Keratinocyte (primary cell): ENCODE data around the gene SULT1A1. TPM values are rescaled to one million over a fixed set of nuclear protein-coding genes. Genes with fewer than 3 reads are reported as not detected.
"Not testable (repeated sequence)": the region's sequence is repeated elsewhere in the genome, so short reads cannot be mapped to it uniquely, and the experiment has no call there.

Experiments
- DNase-seq: peaks from one replicate; pipeline ENCODE4 v3.0.0-alpha.2; 2011; ENCODE audit warnings: low read depth, missing footprints, low spot score
- FAIRE-seq: peaks from 2 replicates; lab custom pipeline; 2011; peaks lifted over from hg19 to GRCh38; lab: Jason Lieb, UNC
- H2AFZ ChIP-seq: 2 replicates; pipeline ENCODE4 v1.6.0; 2012; ENCODE audit warnings: low read length, control low read depth, inconsistent platforms; ENCODE audit not compliant: control insufficient read depth
- H3K27ac ChIP-seq: 2 replicates; pipeline ENCODE4 v1.5.1; 2011; ENCODE audit warnings: low read length; ENCODE audit not compliant: control insufficient read depth, insufficient read depth
- H3K27me3 ChIP-seq: 3 replicates; pipeline ENCODE4 v1.6.0; 2011; ENCODE audit warnings: low read length; ENCODE audit not compliant: control insufficient read depth, insufficient read depth; ENCODE audit errors: extremely low read depth
- H3K36me3 ChIP-seq, 2 experiments: 2 replicates in 1 of 2; 3 replicates in 1 of 2; pipeline ENCODE4 v1.5.1; 2011; ENCODE audit warnings: low read length in 2 of 2, mild to moderate bottlenecking in 1 of 2; ENCODE audit not compliant: control insufficient read depth in 2 of 2, insufficient read depth in 2 of 2; ENCODE audit errors: extremely low read depth in 1 of 2
- H3K4me1 ChIP-seq: 3 replicates; pipeline ENCODE4 v1.5.1; 2011; ENCODE audit warnings: low read length; ENCODE audit not compliant: control insufficient read depth, insufficient read depth; ENCODE audit errors: extremely low read depth
- H3K4me2 ChIP-seq: 3 replicates; pipeline ENCODE4 v1.6.0; 2011; ENCODE audit warnings: low read depth, low read length; ENCODE audit not compliant: control insufficient read depth, insufficient read depth; ENCODE audit errors: extremely low read depth
- H3K4me3 ChIP-seq, 3 experiments: fragments of 200-600 bp in 1 of 3; sonication (generic) in 1 of 3; 2 replicates in 2 of 3; 3 replicates in 1 of 3; pipeline ENCODE4 v1.5.1; 2011 to 2016; ENCODE audit warnings: low read length in 3 of 3, mild to moderate bottlenecking in 3 of 3, control low read depth in 2 of 3, inconsistent platforms in 1 of 3, low read depth in 1 of 3, mixed read lengths in 1 of 3, mixed run types in 1 of 3, moderate library complexity in 1 of 3; ENCODE audit not compliant: control insufficient read depth in 2 of 3, insufficient read depth in 2 of 3; ENCODE audit errors: extremely low read depth in 1 of 3
- H3K79me2 ChIP-seq: 2 replicates; pipeline ENCODE4 v1.6.0; 2012; ENCODE audit warnings: low read length; ENCODE audit not compliant: control insufficient read depth, insufficient read depth
- H3K9ac ChIP-seq: 3 replicates; pipeline ENCODE4 v1.6.0; 2011; ENCODE audit warnings: low read length; ENCODE audit not compliant: control insufficient read depth, insufficient read depth; ENCODE audit errors: extremely low read depth
- H3K9me1 ChIP-seq: 3 replicates; pipeline ENCODE4 v1.6.0; 2011; ENCODE audit warnings: low read length; ENCODE audit not compliant: control insufficient read depth, insufficient read depth; ENCODE audit errors: extremely low read depth
- H3K9me3 ChIP-seq: 2 replicates; pipeline ENCODE4 v1.5.1; 2012; ENCODE audit warnings: low read depth, low read length; ENCODE audit not compliant: control insufficient read depth
- H4K20me1 ChIP-seq: 3 replicates; pipeline ENCODE4 v1.6.0; 2011; ENCODE audit warnings: low read length; ENCODE audit not compliant: control insufficient read depth, insufficient read depth; ENCODE audit errors: extremely low read depth
- EZH2 ChIP-seq: IDR thresholded peaks from one replicate; pipeline ENCODE4 v1.6.1; 2012; ENCODE audit warnings: inconsistent platforms, mild to moderate bottlenecking, low read length, moderate library complexity
- dilution Hi-C: fragments of 300-500 bp; cut with MboI; formaldehyde crosslinking; loops from one replicate; pipeline ENCODE4 v1.7.0; 2020; ENCODE audit warnings: low sequenced_read_pairs; ENCODE audit not compliant: extremely low pct_ligation_motif_present
- polyA plus RNA-seq, 5 experiments: library from polyadenylated mRNA; depleted of rRNA in 3 of 5; stranded (reverse) in 3 of 5; stranded (forward) in 1 of 5; unstranded in 1 of 5; fragments of >200 nt; gene quantifications; 1 replicate in 1 of 5; 2 replicates in 3 of 5; 3 replicates in 1 of 5; pipeline versions ENCODE4 v1.2.1 to v1.2.3, GENCODE V29; 2011 to 2012; ENCODE audit warnings: missing spikeins in 2 of 5, low read depth in 1 of 5, low replicate concordance in 1 of 5
- TF ChIP-seq, protein P1 (sequence below), 3 experiments: IDR thresholded peaks in 1 of 3; conservative IDR thresholded peaks in 1 of 3; optimal IDR thresholded peaks in 1 of 3; 2 replicates in 2 of 3; 3 replicates in 1 of 3; pipeline versions ENCODE3 to v1.5.1; 2011; ENCODE audit warnings: low read length in 3 of 3, mild to moderate bottlenecking in 3 of 3, moderate library complexity in 2 of 3, control low read depth in 1 of 3, inconsistent platforms in 1 of 3; ENCODE audit not compliant: insufficient read depth in 2 of 3; ENCODE audit errors: extremely low read depth in 1 of 3

The SULT1A1 gene
- polyA plus RNA-seq, 1 donor (not counting 4 experiments of a cell fraction or from before 2014, with no cell fraction given), result 1.6 TPM

DNA sequence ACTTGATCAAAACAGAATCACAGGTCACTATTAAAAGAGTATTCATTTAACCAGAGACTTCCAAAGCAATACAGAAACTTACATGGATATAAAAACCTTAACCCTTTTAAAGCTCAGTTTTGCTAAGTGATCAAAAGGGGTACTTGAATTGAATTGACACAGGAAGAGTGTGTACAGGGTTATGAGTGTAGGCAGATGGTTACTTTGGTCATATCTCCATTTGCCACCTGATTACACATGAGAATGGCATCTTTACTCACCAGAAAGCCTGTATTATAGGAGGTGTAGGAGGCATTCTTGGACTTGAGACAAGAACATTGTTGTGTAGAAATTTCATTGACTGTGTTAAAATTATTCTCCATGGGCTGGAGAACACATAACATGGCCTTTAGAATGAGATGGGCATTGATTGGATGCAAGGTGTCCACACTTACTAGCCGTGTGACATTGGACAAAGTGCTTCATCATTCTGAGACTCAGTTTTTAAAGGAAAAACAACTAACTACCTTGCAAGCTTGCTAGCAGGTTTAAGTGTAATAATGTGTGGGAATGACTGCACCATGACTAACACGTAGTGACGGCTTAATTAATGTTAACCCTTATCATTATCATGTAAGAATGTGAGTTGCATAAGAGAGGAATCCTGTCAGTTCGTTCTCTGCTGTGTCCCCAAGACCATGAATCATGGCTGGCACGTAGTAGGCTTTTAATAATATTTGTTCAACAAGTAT is 26.4 kb upstream of the SULT1A1 start:
- Histone ChIP-seq H3K4me1 (peaks cover 11% of the 10 kb centered on the region), H3K4me2 (peak overlapping the region; percentile 54), H2AFZ (peak overlapping the region; percentile 30), H3K27ac (peak overlapping the region; percentile 69)
- H3K79me2 ChIP-seq, H3K4me3 ChIP-seq, H3K9me3 ChIP-seq, H3K9me1 ChIP-seq, H3K9ac ChIP-seq, H4K20me1 ChIP-seq, dilution Hi-C loops, FAIRE-seq, H3K36me3 ChIP-seq, H3K27me3 ChIP-seq: not testable (repeated sequence)
- DNase-seq, result peak; percentile 69

- H3K36me3 ChIP-seq, H4K20me1 ChIP-seq, H2AFZ ChIP-seq, DNase-seq, FAIRE-seq, H3K4me2 ChIP-seq, H3K4me3 ChIP-seq, H3K4me1 ChIP-seq, H3K79me2 ChIP-seq, H3K27me3 ChIP-seq, H3K27ac ChIP-seq, H3K9me3 ChIP-seq, H3K9me1 ChIP-seq, H3K9ac ChIP-seq, dilution Hi-C loops: not testable (repeated sequence)
Measured at GRCh38 chr16:28630905-28631304, 21.1 kb upstream of the SULT1A1 start.

DNA sequence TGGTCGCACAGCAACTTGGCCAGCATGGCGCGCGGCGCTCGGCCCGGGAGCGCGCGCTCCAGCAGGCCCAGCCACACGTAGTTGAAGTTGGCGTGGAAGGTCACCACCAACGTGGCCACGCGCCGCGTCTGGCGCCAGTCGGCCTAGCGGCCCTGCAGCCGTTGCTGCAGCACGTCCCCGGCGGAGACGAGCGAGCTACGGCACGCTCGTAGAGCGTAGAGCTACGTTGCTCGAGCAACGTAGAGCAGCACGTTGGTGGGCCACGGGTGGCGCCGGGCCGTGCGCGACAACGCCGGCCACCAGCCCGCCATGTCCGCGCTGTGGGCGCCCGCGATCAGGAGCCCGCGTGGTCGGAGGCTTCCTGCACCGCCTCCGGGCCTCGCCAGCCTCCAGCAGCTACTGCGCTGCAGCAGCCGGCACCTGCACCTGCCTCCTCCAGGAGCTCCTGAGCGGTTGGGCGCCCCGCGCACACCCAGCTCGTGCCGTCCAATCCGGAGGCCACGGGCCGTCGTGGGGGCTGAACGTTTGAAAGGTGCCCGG is 13.4 kb upstream of the SULT1A1 start:
- Histone ChIP-seq H3K36me3 (no peaks in the 10 kb centered on the region), H3K79me2 (no peaks in the 10 kb centered on the region), H4K20me1 (no peaks in the 10 kb centered on the region), H3K9ac (peak overlapping the region; percentile 22), H3K27me3 (no peaks in the 10 kb centered on the region), H3K4me1 (no peaks in the 10 kb centered on the region), H3K9me3 (no peaks in the 10 kb centered on the region), H3K27ac (no peak overlapping the region), H2AFZ (peak overlapping the region; percentile 83), H3K9me1 (no peaks in the 10 kb centered on the region), H3K4me2 (peak overlapping the region; percentile 45), H3K4me3 (peak overlapping the region; percentile 22 to 54 (median 33))
- TF ChIP-seq, protein P1, sequence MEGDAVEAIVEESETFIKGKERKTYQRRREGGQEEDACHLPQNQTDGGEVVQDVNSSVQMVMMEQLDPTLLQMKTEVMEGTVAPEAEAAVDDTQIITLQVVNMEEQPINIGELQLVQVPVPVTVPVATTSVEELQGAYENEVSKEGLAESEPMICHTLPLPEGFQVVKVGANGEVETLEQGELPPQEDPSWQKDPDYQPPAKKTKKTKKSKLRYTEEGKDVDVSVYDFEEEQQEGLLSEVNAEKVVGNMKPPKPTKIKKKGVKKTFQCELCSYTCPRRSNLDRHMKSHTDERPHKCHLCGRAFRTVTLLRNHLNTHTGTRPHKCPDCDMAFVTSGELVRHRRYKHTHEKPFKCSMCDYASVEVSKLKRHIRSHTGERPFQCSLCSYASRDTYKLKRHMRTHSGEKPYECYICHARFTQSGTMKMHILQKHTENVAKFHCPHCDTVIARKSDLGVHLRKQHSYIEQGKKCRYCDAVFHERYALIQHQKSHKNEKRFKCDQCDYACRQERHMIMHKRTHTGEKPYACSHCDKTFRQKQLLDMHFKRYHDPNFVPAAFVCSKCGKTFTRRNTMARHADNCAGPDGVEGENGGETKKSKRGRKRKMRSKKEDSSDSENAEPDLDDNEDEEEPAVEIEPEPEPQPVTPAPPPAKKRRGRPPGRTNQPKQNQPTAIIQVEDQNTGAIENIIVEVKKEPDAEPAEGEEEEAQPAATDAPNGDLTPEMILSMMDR (optimal IDR thresholded peaks at IDR 0.05 in 1 of 3, IDR thresholded peaks at IDR 0.05 in 1 of 3, conservative IDR thresholded peaks at IDR 0.05 in 1 of 3; ENCODE audit: extremely low read depth in 1 of 3, insufficient read depth in 2 of 3, low read length in 3 of 3), result no peak
- no peak for TF ChIP-seq EZH2
- FAIRE-seq (no peak), DNase-seq (no peak)
- dilution Hi-C loops, result no loop called here

DNA sequence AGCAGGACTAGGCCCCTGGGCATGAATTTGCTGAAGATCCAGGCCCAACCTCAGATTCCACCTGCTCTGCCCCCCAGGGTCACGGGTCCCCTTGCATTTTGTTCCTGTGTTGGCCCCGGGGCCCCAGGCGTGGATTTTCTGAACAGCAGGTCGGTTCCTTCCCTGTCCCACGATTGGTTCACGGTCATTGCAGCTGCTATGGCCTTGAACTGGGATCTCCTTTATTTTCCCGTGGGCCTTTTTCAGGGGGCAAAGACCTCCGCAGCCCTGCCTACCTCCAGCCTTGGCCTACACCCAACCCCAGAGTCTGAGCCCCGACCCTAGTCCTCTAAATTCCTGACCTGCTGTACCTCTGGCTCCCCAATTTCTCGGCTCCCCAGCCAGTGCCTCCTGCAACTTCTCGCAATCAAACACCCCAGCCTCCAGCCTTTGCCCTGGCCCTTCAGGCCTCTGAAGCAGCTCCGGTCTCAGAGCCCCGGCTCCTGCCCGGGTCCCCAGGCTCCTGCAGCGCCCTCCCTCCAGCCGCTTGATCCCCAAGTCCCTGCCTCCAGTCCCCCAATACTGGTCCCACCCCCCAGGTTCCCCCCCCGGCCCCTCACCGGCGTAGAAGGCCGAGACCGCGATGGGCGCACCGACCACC is 12.8 kb upstream of the SULT1A1 start:
- dilution Hi-C loops, H3K36me3 ChIP-seq, H3K9ac ChIP-seq: not testable (repeated sequence)

More for the DNA sequence above, 12.8 kb upstream of the SULT1A1 start:
- H3K9me3 ChIP-seq, FAIRE-seq, H3K9me1 ChIP-seq, H3K4me1 ChIP-seq, H4K20me1 ChIP-seq, H3K79me2 ChIP-seq, H3K27ac ChIP-seq, H3K27me3 ChIP-seq, DNase-seq: not testable (repeated sequence)
- Histone ChIP-seq H2AFZ (peak overlapping the region; percentile 83), H3K4me2 (peak overlapping the region; percentile 45), H3K4me3 (peak overlapping the region in 1 of 3 experiments; percentile 33)
